HG02571 (cell line): ENCODE data around the gene OPCML.

ENCODE experiments used
- ATAC-seq: cut with Tn5 transposase; IDR thresholded peaks from one replicate; pipeline ENCODE4 v1.9.1; 2021; ENCODE audit warnings: mild to moderate bottlenecking, moderate library complexity; ENCODE audit not compliant: unreplicated experiment

Gene OPCML

GRCh38 chr11:132472411-132473172 lies 1059.7 kb downstream of the OPCML start:
- ATAC-seq, result no peak

- no peak for ATAC-seq
Measured at GRCh38 chr11:132471466-132471865, 1060.8 kb downstream of the OPCML start.

- no peak for ATAC-seq
Measured at GRCh38 chr11:132466983-132467382, 1065.3 kb downstream of the OPCML start.

- ATAC-seq, result no peak
Measured at GRCh38 chr11:132464939-132465338, 1067.4 kb downstream of the OPCML start.

- ATAC-seq, result no peak
Measured at GRCh38 chr11:132464003-132464342, 1068.3 kb downstream of the OPCML start.

- ATAC-seq, result no peak
Measured at GRCh38 chr11:132463295-132464002, 1068.9 kb downstream of the OPCML start.

GRCh38 chr11:132459736-132460135 lies 1072.6 kb downstream of the OPCML start:
- ATAC-seq, result no peak

- no peak for ATAC-seq
Measured at GRCh38 chr11:132457445-132457844, 1074.9 kb downstream of the OPCML start.

GRCh38 chr11:132456751-132457328 lies 1075.5 kb downstream of the OPCML start:
- no peak for ATAC-seq

- no peak for ATAC-seq
Measured at GRCh38 chr11:132455044-132455443, 1077.3 kb downstream of the OPCML start.

GRCh38 chr11:132453406-132453805 lies 1078.9 kb downstream of the OPCML start:
- no peak for ATAC-seq

GRCh38 chr11:132452616-132453015 lies 1079.7 kb downstream of the OPCML start:
- ATAC-seq, result no peak

- no peak for ATAC-seq
Measured at GRCh38 chr11:132451942-132452601, 1080.2 kb downstream of the OPCML start.

GRCh38 chr11:132450631-132451030 lies 1081.7 kb downstream of the OPCML start:
- ATAC-seq, result no peak

- ATAC-seq, result no peak
Measured at GRCh38 chr11:132448334-132448995, 1083.8 kb downstream of the OPCML start.

GRCh38 chr11:132447761-132448160 lies 1084.5 kb downstream of the OPCML start:
- no peak for ATAC-seq

- no peak for ATAC-seq
Measured at GRCh38 chr11:132445859-132446291, 1086.4 kb downstream of the OPCML start.

- ATAC-seq, result no peak
Measured at GRCh38 chr11:132444911-132445310, 1087.4 kb downstream of the OPCML start.

GRCh38 chr11:132439711-132440255 lies 1092.5 kb downstream of the OPCML start:
- ATAC-seq, result no peak

GRCh38 chr11:132438418-132438817 lies 1093.9 kb downstream of the OPCML start:
- no peak for ATAC-seq
